RKO (cell line): Measurements from ENCODE around the gene TTYH1.
A peak's percentile ranks its signal among the peaks of the same experiment; 100 is the strongest.
"Not testable (repeated sequence)": the region's sequence is repeated elsewhere in the genome, so short reads cannot be mapped to it uniquely, and the experiment has no call there.

Experiments
- DNase-seq: peaks from one replicate; pipeline ENCODE4 v3.0.0-alpha.2; 2016; ENCODE audit warnings: low spot score

TTYH1 gene

DNA sequence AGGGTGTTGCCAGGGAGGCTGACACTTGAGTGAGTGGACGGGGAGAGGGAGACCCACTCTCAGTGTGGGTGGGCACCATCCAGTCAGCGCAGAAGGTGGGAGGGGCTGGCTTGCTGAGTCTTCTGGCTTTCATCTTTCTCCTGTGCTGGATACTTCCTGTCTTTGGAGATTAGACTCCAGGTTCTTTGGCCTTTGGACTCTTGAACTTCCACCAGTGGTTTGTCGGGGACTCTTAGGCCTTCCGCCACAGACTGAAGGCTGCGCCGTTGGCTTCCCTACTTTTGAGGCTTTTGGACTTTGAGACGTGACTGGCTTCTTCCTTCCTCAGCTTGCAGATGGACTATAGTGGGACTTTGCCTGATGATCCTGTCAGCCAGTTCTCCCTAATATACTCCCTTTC, 29.5 kb downstream of the TTYH1 start:
- no peak for DNase-seq

DNA sequence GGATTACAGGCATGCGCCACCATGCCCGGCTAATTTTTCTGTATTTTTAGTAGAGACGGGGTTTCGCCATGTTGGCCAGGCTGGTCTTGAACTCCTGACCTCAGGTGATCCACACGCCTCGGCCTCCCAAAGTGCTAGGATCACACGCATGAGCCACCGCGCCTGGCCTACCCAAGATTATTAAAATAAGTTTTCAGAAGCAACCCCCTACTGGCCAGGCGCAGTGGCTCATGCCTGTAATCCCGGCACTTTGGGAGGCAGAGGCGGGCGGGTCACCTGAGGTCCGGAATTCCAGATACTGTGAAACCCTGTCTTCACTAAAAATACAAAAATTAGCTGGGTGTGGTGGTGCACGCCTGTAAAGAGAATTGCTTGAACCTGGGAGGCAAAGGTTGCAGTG, 31.1 kb downstream of the TTYH1 start:
- DNase-seq: not testable (repeated sequence)

DNA sequence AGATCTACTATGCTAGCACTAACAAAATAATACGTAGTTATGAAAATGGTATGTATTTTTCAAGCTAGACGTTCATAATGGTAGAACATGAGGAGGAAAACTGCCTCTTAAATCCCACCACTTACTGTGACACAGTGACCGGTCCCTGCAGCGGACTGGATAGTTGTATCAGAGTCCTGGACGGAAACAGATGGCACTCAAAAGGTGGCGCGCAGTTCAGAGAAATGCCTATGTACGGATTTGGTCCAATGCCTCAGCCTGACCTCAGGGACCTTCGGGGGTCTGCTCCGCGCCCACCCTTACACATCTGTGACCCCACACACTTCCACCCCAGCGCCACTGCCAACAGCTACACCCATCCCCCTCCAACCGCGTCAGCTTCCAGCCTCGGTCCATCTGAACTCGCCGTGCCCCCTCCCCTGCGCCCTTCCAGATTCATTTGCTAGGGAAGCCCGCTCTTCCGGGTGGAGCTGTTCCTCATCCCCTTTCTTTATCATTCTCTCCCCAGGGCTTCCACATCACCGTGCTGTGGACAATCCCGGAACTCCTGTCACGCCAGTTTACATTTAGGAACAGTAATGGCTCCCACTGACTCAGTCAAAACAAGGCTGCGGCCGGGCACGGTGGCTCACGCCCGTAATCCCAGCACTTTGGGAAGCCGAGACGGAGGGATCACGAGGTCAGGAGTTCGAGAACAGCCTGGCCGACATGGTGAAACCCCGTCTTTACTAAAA, 32.9 kb downstream of the TTYH1 start:
- peak; percentile 78 for DNase-seq

DNA sequence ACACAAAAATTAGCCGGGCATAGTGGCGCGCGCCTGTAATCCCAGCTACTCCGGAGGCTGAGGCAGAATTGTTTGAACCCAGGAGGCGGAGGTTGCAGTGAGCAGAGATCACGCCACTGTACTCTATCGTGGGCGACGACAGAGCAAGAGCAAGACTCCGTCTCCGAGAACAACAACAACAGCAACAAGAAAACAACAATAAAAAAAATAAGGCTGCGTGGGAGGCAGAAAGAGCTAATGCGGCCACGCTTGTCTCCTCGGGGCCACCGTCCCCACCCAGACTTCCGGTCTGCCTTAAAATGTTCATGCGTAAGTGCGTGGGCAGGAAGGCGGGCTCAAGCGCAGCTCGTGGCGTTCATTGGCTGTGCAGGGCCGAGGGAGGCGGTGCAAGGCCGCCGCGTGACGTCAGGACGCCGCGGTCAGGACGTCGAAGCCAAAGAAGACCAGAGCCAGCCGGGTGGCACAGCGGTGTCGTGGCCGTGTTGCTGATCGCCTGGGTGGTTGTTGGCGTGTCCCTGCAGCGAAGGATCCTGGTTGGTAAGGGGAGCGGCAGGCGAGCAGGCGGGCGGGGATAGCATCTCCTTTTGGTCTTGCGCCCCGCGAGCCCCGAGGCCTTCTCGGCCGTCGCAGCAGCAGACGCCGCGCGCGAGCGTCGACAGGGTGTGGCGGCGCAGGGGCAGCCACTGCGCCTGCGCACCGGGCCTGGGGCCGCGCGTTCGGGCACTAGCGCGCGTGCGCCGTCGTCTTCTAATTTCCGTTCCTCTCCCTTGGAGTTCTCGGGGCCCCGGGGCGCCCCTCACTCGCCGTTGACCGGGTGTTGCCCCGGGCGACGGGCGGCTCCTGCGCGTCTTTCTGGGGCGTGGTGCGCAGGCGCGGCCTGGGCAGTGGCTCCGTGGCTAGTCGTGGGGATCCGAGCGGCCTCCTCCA, 33.8 kb downstream of the TTYH1 start, which contains the start of gene LENG8:
TSS of gene LENG8 (plus strand) at position 426 of the 927 bp plus-strand sequence. CDS start 2,146 bp downstream, outside the sequence.
- peak; percentile 98 for DNase-seq

DNA sequence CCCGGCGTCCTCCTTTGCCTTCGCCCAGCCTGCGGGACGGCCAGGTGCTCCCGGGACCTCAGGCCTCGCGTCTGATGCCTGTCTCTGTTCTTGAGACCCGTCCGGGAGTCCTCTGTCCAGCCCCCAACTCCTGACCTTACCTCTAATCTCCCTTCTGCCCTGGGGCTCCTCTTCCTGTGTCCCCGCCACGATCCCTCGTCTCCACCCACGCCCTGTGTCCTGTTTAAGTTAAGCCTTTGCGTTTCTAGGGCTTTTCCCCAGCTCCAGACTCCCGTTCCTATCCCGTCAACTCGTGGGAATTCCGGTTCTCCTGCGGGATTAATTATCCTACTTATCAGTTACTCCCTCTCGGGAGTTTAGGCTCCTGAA, 34.4 kb downstream of the TTYH1 start:
- DNase-seq: no peak

DNA sequence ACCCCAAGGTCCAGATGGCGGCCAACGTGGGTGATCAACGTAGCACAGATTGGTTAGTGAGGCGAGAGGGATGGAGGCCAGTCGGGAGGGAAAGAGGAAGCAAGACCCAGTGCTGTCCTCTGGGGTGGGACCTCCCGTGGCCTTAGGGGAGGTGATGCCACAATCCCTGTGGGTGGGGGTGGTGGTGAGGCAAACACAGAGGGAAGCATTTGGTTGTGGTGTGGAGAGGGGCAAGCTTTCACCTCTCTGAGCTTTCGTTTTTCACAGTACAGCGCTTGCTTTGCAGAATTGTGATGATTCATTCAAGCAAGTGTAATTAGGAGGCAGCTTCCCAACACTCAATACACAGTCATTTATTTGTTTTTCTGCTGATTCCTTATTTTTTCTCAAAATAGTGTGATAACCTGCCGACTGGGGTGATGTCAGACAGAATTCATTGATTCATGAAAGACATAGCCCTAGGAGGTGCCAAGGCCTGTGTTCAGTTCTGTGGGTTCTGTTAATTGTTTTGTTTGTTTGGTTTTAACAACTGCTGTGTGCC, 36.1 kb downstream of the TTYH1 start:
- peak; percentile 80 for DNase-seq

DNA sequence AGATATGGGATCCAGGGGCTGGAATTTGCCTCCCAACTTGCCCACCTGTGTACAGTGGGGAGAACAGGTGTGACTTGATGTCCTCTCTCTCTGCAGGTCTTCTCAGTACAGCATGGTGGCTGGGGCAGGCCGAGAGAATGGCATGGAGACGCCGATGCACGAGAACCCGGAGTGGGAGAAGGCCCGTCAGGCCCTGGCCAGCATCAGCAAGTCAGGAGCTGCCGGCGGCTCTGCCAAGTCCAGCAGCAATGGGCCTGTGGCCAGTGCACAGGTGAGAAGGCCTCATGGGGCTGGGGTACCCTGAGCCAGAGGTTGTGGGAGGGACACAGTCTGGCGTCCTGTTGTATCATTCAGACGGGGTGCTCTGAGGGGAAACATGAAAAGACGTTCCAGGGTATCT, 36.7 kb downstream of the TTYH1 start:
- DNase-seq: no peak

DNA sequence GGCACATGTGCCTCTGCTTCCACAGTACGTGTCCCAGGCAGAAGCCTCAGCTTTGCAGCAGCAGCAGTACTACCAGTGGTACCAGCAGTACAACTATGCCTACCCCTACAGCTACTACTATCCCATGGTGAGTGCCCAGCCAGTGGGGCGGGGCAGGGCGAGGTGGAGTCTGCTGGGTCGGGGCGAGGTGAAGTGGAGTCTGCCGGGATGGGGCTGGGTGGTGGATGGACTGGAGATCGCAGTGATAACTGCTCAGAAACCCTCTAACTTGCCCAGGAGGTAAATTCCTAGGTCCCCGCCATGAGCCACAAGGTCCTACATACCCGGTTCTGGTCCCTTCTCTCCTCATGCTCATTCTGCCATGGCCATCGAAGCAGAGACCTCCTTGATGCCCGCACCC, 37.4 kb downstream of the TTYH1 start:
- DNase-seq: no peak

DNA sequence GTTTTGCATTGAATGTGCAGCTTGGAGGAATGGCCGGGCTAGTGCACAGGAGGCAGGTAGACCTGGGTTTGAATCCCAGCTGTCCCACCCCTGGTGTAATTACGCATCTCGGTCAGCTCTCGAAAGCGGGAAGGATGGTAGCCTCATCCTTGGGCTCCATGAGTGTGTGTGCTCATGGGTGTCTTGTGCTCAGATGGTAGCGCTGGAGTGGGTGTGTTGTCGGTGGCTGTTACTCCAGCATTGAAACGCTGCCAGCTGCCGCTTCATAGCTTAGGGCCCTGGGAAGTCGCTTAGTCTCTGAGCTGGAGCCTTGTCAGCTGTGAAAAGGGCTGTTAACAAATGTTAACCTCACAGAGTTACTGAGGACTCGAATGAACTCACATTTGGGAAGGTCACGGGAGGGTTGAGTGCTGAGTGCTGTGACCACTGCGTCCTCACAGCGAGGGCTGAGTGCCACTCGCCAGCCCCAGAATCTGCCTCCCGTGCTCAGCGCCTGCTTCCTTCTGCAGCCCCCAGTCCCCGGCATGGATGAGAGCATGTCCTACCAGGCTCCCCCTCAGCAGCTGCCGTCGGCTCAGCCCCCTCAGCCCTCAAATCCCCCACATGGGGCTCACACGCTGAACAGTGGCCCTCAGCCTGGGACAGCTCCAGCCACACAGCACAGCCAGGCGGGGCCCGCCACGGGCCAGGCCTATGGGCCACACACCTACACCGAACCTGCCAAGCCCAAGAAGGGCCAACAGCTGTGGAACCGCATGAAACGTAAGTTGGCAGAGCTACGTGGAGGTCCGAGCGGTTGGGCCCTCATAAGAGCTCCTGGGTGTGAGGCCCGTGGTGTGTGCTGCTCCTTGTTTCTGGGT, 38.9 kb downstream of the TTYH1 start:
- DNase-seq: no peak

DNA sequence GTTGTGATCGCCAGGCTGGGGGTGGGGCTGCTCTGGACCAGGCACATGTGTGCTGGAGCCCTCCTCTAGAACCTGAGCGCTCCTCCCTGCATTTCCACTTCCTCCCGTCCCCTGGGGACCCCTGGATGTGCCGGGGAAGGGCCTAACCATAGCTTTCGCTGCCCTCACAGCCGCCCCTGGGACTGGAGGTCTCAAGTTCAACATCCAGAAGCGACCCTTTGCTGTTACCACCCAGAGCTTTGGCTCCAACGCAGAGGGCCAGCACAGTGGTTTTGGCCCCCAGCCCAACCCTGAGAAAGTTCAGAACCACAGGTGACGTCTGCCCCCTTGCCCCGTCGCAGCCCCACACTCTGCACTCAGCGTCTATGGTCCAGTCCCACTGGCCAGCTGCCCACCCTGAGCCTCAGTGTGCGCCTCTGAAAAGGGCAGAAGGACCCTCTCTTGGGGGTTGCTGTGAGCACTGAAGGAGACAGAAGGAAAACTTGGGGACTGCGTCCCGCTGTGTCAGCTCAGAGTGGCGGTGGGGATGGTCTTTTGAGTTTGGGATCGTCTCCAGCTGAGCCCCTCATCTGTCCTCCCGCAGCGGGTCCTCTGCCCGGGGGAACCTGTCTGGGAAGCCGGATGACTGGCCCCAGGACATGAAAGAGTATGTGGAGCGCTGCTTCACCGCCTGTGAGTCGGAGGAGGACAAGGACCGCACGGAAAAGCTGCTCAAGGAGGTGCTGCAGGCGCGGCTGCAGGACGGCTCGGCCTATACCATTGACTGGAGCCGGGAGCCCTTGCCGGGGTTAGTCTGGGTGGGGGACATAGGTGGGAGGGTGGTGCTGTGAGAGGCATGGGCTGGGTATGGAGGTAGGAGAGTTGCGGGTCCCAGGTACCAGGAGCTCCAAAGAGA, 39.8 kb downstream of the TTYH1 start:
- DNase-seq: no peak

DNA sequence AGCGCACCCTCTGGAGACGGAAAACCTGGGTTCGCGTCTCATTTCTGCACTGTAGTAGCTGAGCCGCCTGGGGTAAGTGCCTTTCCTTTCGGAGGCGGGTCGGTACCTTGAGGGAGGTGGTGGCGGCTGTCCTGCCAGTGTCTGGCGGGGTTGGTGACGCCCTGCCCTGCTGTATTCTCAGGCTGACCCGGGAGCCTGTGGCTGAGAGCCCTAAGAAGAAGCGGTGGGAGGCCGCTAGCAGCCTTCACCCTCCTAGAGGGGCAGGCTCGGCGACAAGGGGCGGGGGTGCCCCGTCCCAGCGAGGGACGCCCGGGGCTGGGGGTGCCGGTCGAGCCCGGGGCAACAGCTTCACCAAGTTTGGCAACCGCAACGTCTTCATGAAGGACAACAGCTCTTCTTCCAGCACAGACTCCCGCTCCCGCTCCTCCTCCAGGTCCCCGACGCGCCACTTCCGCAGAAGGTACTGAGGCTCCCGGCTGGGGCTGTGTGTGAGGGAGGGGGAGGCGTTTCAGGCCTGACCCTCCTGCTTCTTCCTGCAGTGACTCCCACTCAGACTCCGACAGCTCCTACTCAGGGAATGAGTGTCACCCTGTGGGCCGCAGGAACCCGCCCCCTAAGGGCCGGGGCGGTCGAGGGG, 40.6 kb downstream of the TTYH1 start:
- no peak for DNase-seq

DNA sequence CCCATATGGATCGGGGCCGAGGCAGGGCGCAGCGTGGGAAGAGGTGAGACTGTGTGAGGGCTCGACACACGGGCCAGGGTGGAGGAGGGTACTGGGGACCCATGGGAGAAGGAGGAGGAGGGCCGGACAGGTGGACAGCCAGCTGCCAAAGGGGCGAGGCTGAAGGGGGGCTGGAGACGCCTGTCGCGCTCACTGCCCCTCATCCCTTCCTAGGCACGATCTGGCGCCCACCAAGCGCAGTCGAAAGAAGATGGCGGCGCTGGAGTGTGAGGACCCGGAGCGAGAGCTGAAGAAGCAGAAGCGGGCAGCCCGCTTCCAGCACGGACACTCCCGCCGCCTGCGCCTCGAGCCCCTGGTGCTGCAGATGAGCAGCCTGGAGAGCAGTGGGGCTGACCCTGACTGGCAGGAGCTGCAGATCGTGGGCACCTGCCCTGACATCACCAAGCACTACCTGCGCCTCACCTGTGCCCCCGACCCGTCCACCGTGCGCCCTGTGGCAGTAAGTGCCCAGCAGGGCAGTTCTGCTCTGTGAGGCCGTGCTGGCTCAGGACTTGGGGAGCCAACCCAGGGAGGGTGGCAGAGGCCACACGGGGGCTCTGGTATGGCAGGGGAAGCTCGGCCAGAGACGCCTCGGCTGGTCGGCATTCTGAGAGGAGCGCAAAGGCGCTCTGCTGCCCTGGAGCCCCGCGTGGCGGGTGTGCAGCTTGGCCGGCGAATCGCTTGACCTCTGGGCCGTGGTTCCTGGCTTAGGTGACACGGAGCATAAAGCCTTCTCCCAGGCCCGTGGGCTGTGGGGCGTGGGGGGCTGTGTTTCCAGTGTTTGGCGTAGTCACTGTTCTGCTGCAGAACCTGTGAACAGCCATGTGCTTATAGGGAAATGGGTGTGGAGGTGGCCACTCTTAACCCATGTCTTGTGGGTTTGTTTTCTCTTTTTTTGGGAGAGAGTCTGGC, 41.4 kb downstream of the TTYH1 start:
- no peak for DNase-seq

DNA sequence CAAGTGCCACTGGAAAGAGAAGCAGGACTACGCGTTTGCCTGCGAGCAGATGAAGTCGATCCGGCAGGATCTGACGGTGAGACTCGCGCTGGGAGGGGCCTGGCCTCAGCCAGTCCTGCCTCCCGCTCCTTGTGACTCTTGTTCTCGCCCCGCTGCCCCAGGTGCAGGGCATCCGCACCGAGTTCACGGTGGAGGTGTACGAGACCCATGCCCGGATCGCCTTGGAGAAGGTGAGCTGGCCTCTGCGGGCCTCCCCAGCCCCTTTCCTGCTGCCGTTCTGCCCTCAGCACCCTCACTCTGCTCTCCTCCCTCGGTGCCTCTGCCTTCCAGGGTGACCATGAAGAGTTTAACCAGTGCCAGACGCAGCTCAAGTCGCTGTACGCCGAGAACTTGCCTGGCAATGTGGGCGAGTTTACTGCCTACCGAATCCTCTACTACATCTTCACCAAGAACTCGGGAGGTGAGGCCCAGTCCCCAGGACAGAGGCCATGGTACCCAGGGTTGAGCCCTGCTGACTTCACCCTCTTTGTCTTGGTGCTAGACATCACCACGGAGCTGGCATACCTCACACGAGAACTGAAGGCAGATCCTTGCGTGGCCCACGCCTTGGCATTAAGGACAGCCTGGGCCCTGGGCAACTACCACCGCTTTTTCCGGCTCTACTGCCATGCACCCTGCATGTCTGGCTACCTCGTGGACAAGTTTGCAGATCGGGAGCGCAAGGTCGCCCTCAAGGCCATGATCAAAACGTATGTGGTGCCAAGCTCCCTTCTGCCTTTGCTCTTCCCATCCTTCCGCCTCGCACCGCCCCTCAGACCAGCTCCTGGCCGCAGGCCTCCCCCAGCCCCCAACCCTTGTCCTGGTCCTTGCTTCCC, 42.7 kb downstream of the TTYH1 start:
- no peak for DNase-seq

DNA sequence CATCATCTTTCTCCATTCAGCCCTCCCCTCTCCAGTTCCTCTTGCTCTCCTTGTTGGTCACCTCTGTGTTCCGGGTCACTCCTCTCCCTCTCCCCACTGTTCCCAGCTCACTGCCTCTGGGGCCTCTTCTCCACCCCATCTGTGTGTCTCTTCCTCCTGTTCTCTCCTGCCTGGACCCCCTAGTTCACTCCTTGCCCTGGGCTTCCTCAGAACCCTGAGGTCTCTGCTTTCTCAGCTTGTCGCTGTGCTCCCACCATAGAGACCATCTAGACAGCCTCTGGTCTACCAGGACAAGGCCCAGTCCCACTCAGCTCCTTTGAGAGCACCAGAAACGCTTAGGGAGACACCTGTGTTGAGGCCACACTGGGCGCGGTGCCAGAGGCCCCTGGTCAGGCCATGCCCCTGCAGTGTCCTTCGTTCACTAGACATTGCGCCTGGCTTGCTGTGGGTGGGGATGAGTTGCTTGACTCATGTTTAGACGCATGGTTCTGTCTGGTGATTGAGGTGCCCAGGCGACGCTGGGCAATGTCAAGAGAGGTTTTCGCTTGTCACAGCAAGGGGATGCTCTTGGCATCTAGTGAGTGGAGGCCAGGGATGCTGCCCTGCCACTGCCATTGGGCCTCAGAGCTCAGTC, 43.5 kb downstream of the TTYH1 start:
- DNase-seq: no peak

DNA sequence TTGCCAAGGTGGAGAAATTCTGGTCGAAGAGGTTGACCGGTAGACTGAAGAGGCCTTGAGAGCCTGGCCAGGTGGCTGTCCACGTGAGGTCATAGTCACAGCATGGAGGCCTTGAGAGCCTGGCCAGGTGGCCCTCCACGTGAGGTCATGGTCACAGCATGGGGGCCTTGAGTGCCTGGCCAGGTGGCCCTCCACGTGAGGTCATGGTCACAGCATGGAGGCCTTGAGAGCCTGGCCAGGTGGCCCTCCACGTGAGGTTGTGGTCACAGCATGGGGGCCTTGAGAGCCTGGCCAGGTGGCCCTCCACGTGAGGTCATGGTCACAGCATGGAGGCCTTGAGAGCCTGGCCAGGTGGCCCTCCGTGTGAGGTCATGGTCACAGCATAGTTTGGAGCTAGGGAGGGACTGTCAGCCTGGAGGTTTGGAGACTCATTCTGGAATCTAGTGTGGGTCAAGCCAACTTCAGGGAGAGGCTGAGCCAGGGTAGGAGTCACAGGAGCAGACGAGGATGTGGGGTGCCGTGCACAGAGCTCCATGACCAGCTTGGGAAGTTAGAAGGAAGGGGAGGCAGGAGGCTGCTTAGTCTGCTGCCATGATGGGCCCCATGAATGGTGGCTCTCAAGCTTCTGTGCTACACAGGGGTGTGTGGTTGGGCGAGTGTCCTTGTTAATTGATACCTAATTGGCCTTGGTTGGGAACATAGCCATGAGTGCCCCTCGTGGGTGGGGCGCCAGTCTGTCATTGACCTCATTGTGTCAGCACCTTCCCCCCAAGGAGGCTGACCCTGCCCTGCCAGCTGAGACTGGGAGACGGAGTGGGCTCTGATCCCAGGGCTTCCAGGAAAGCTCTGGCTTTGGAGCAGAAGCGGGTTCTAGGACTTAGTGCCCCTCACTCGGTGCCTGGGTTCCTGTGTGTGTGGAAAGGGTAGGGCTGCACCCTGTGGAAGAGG, 44.3 kb downstream of the TTYH1 start:
- no peak for DNase-seq

DNA sequence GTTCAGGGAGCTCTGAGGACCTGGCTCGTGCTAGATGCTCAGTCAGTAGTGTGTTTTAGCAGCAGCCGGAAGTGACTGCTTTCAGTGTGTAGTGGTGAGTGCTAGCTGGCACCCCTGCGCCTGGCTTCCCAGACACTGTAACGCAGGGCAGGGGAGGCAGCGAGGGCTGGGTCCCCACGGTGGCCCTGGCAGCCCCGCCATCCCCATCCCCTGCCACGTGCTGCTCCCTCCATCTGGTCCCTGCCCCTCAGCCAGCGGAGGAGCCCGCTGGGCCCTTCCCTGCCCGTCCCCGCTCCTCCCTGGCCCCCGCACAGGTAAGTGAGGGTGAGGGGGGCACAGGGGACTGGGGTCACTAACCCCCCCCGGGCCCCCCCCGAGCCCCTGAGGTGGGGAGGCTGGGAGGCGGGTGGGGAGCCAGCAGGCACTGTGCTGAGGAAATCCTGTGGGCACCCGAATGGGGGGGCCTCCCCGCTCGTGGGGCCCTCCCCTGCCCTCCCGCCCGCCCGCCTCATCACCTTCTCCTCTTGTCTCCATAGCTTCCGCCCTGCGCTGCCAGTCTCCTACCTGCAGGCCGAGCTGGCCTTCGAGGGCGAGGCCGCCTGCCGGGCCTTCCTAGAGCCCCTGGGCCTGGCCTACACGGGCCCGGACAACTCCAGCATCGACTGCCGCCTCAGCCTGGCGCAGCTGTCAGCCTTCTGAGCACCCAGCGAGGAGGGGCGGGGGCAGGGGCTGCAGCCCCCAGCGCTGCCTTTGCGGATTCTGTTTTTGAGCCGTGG, 45.2 kb downstream of the TTYH1 start:
- no peak for DNase-seq
